ENCODE data around the gene CFLAR. TPM values are rescaled to one million over a fixed set of nuclear protein-coding genes. Genes with fewer than 3 reads are reported as not detected.
"Not testable (repeated sequence)": the region's sequence is repeated elsewhere in the genome, so short reads cannot be mapped to it uniquely, and the experiment has no call there.

Gene CFLAR
- total RNA-seq, 1 donor from 2014 or later, result 144 TPM

DNA sequence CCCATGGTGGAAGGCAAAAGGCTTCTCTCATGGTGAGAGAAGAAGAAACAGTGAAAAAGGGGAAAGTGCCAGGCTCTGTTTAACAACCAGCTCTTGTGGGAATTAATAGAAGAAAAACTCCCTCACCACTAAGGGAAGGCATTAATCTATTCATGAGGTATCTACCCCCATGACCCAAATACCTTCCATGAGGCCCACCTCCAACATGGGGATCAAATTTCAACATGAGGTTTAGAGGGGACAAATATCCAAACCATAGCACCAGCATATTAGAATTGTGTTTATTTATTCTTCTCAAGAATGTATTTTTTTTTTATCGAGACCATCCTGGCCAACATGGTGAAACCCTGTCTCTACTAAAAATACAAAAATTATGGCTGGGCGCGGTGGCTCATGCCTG is 4.9 kb upstream of the CFLAR start:
- Histone ChIP-seq H3K27ac (no peak overlapping the region), H3K27me3 (no peaks in the 10 kb centered on the region)
- TF ChIP-seq POLR2A (IDR thresholded peaks at IDR 0.05), result no peak
- no peak for TF ChIP-seq POLR2AphosphoS5 (IDR thresholded peaks at IDR 0.05; ENCODE audit: insufficient read depth in 1 of 2, low read depth in 1 of 2)
- TF ChIP-seq, protein P1, sequence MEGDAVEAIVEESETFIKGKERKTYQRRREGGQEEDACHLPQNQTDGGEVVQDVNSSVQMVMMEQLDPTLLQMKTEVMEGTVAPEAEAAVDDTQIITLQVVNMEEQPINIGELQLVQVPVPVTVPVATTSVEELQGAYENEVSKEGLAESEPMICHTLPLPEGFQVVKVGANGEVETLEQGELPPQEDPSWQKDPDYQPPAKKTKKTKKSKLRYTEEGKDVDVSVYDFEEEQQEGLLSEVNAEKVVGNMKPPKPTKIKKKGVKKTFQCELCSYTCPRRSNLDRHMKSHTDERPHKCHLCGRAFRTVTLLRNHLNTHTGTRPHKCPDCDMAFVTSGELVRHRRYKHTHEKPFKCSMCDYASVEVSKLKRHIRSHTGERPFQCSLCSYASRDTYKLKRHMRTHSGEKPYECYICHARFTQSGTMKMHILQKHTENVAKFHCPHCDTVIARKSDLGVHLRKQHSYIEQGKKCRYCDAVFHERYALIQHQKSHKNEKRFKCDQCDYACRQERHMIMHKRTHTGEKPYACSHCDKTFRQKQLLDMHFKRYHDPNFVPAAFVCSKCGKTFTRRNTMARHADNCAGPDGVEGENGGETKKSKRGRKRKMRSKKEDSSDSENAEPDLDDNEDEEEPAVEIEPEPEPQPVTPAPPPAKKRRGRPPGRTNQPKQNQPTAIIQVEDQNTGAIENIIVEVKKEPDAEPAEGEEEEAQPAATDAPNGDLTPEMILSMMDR (IDR thresholded peaks at IDR 0.05), result no peak

DNA sequence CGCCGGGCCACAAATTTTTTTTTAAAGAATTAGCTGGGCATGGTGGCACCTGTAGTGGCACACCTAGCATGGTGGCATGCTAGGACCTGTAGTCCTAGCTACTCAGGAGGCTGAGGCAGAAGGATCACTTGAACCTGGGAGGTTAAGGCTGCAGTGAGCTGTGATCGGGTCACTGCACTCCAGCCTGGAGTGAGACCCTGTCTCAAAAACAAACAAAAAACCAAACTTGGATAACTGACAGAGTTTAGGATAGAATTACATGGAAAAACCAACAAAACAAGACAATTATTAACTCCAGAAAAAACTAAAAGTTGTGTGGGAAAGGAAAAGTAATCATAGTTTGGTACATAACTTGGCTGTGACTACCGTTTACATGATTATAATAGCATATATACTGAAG is 1.6 kb upstream of the CFLAR start:
- Histone ChIP-seq H3K9me3 (no peaks in the 10 kb centered on the region), H3K4me1 (peaks cover 12% of the 10 kb centered on the region), H3K36me3 (no peaks in the 10 kb centered on the region), H3K4me3 (no peak overlapping the region), H3K27me3 (no peaks in the 10 kb centered on the region), H3K27ac (no peak overlapping the region)
- TF ChIP-seq POLR2AphosphoS5 (IDR thresholded peaks at IDR 0.05; ENCODE audit: insufficient read depth in 1 of 2, low read depth in 1 of 2), result no peak
- no peak for TF ChIP-seq POLR2A (IDR thresholded peaks at IDR 0.05)
- TF ChIP-seq, protein P1 (IDR thresholded peaks at IDR 0.05), result no peak
- DNase-seq (ENCODE audit: extremely low spot score in 2 of 2), result no peak
- intact Hi-C loops (cut with DNase I), result no loop called here

More for the DNA sequence above, 4.9 kb upstream of the CFLAR start:
- intact Hi-C loops (cut with DNase I), result no loop called here
- Histone ChIP-seq H3K4me1 (peaks cover 6% of the 10 kb centered on the region), H3K9me3 (no peaks in the 10 kb centered on the region), H3K36me3 (no peaks in the 10 kb centered on the region), H3K4me3 (no peak overlapping the region)
- DNase-seq (ENCODE audit: extremely low spot score in 2 of 2), result no peak

DNA sequence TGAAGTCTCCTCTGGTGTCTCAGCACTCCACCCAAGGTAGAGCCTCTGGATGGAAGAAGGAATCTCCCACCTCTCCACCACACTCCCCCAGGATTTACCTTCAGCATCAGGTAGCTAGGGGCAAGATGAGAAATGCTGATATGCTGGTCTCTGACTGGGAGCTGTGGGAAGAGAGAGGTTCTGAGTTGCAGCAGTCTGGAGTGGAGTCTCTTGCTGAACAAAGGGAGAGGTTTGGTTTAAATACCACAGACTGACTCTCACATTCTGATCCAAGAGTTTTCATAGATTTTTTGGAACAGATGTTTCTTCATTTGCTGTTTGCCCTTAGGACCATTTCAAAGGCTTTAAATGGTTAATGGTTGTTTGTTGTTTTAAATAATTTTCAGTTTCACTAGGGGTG is 1.1 kb upstream of the CFLAR start:
- Histone ChIP-seq H3K4me3 (no peak overlapping the region), H3K36me3 (no peaks in the 10 kb centered on the region), H3K4me1 (peaks cover 16% of the 10 kb centered on the region), H3K27ac (peak overlapping the region; percentile 97), H3K9me3 (no peaks in the 10 kb centered on the region), H3K27me3 (no peaks in the 10 kb centered on the region)
- TF ChIP-seq, protein P1 (IDR thresholded peaks at IDR 0.05), result no peak
- TF ChIP-seq POLR2AphosphoS5 (IDR thresholded peaks at IDR 0.05; ENCODE audit: insufficient read depth in 1 of 2, low read depth in 1 of 2) (no peak), POLR2A (IDR thresholded peaks at IDR 0.05) (no peak)
- DNase-seq (ENCODE audit: extremely low spot score in 2 of 2), result no peak
- intact Hi-C loops (cut with DNase I), result loop anchor here (5.0 kb wide), 1 partner anchor 37 kb away; no protein-coding TSS in a partner anchor

DNA sequence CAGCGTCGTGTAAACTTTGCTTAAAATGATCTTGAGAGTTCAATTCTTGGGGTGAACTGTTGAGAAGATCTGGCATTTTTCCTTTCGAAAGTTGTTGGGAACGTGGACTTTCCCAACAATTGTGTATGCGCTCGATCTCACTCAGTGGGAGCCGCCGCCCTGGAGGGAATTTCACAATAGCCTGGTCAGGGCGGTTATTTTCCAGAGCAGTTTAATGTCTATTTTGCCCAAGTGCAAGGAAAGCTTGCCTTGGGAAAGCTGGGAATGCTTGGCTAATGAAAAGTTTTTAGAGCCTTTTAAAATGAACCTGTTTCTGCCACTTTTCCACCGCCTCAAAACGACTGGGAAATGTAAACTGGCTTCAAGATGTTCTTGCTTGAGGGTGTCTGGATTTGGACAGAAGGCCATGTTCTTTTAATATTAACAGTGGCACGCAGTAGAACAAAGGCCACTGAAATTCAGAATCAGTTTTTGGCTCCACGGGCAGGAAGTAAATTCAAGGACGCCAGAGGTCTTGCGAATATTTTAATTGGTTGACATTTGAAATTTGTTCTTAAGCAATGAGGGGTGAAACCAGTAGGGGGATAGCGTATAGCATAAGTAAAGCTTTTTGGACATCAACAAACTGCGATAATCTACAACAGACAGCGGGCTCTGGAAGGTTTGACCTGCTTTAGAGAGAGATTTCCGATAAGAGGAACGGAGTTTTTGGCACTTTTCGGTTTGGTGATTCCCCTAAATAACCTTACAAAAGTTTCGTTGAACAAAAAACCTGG is 1.2 kb downstream of the CFLAR start:
- Histone ChIP-seq H3K36me3 (no peaks in the 10 kb centered on the region), H3K4me1 (peaks cover 39% of the 10 kb centered on the region), H3K27me3 (no peaks in the 10 kb centered on the region), H3K9me3 (no peaks in the 10 kb centered on the region), H3K4me3 (peak overlapping the region; percentile 69 to 88), H3K27ac (peak overlapping the region; percentile 97)
- no peak for TF ChIP-seq POLR2A (IDR thresholded peaks at IDR 0.05)
- peak; percentile 54 to 66 for TF ChIP-seq POLR2AphosphoS5 (IDR thresholded peaks at IDR 0.05; ENCODE audit: insufficient read depth in 1 of 2, low read depth in 1 of 2)
- TF ChIP-seq, protein P1 (IDR thresholded peaks at IDR 0.05), result peak in 1 of 3 experiments; percentile 26
- intact Hi-C loops (cut with DNase I), result loop anchor here (5.0 kb wide), 1 partner anchor 35 kb away; no protein-coding TSS in a partner anchor
- no peak for DNase-seq (ENCODE audit: extremely low spot score in 2 of 2)

DNA sequence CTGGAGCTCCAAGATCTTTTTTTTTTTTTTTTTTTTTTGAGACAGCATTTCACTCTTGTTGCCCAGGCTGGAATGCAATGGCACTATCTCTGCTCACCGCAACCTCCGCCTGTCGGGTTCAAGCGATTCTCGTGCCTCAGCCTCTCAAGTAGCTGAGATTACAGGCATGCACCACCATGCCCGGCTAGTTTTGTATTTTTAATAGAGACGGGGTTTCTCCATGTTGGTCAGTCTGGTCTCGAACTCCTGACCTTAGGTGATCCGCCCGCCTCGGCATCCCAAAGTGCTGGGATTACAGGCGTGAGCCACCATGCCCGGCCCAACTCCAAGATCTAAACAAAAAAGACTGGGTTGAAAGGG is 1.8 kb downstream of the CFLAR start:
- peak overlapping the region; percentile 69 to 88 for H3K4me3 ChIP-seq
- intact Hi-C loops (cut with DNase I), result loop anchor here (5.0 kb wide), 1 partner anchor 35 kb away; no protein-coding TSS in a partner anchor
- not testable (repeated sequence) for H3K27me3 ChIP-seq; H3K9me3 ChIP-seq; H3K36me3 ChIP-seq; DNase-seq (ENCODE audit: extremely low spot score in 2 of 2)
- peaks cover 43% of the 10 kb centered on the region for H3K4me1 ChIP-seq
- H3K27ac ChIP-seq, result peak overlapping the region; percentile 97
